PC-9 (cell line): ENCODE measurements around the gene MXRA8.

Experiments used
- CTCF ChIP-seq: fragments of 200-600 bp; sonication (generic); conservative IDR thresholded peaks from 2 replicates; pipeline ENCODE4 v1.6.1; 2017; ENCODE audit warnings: mixed run types, antibody characterized with exemption, mild to moderate bottlenecking, moderate library complexity
- EZH2 ChIP-seq: fragments of 200-600 bp; sonication (generic); IDR thresholded peaks from 2 replicates; pipeline ENCODE4 v1.8.0; 2017; ENCODE audit warnings: antibody characterized with exemption, low read depth

- TF ChIP-seq CTCF: no peak
- no peak for TF ChIP-seq EZH2
These were observed 17.4 kb downstream of the MXRA8 start for GRCh38 chr1:1340791-1341548.
